CD4-positive, alpha-beta T cell treated with Interferon alpha-2 for 1 hour (primary cell): ENCODE measurements around the gene IHH.

Source experiments
- DNase-seq, 2 donors: peaks; one replicate each; pipeline ENCODE4 v3.0.0-alpha.2; 2020 to 2022

The IHH gene

DNA sequence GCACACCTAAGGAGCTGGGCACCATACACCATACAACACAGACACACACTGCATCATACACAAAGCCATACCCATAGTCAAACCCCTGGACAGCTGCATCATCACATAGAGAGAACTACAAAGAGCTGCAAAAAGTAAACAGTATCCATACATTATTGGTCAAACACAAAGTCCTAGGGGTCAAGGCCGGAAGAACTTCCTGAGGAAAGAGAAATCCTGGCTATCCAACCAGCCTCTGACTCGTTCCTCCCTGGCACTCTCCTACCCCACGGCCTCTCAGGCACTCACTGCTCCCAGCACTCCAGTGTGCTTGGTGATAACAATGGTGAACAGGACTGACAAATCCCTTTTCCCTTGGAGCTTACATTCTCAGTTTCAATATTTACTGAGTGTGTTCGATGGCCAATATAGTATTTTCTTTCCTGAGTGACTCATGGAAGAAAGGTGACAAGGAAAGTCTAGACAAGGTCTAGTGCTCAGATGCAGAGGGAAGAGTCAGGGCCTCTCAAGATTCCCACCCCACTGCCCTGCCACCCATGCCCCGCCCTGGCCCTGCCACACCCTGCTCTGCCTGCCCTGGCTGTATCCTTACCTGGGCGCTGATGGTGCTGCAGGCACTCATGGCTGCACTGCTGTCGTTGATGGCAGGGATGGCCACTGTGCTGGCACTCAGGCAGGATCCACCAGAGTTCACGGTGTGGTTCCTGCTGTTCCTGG lies 22.8 kb downstream of the IHH start:
- DNase-seq, result no peak

DNA sequence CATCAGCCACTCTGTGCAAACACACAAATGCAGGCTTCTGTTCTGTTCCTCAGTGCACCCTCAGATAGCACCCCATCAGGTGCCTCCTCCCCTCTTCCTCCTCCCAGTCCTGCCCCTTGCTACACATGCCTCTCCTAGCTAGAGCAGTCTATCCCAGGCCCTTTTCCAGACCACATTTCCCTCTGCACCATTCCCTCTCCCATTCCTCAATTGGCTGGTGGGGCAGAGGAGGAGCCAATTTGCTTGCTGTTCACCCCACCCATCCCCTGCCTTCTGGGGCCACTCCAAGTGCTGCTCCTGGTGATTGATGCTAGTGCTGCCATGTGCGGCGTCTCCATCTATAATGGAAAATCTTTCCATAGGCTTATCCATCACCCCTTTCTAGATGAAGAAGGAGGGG lies 24.8 kb downstream of the IHH start:
- no peak for DNase-seq

GRCh38 chr2:219034823-219035222 lies 25.9 kb downstream of the IHH start:
- DNase-seq, result no peak

DNA sequence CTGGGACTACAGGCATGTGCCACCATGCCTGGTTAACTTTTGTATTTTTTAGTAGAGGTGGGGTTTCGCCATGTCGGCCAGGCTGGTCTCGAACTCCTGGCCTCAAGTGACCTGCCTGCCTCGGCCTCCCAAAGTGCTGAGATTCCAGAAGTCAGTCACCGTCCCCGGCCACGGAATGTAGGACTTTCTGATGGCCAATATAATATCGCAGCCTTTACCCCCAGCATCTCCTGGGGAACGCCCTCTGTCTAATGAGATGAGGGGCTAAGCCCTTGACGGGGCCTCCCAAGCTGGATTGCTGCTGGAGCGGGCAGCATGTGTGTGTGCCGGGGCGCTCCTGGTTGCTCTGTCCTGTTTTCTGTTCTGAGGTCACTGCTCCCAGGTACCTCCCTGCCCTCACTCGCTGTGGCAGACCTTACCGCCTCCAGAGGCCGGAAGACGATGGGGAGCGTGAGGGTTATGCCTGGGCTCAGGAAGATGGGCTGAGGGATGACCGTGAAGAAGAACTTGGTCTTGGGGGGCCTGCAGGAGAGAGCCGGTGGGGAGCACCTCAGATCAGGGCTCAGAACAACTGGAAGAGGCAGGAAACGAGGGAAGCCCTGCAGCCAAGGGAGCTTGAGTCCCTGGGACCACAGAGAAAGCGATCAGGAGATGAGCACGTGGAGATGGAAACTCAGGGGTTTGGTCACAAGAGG lies 28.5 kb downstream of the IHH start:
- no peak for DNase-seq

GRCh38 chr2:219031005-219031738 lies 29.5 kb downstream of the IHH start:
- no peak for DNase-seq

DNA sequence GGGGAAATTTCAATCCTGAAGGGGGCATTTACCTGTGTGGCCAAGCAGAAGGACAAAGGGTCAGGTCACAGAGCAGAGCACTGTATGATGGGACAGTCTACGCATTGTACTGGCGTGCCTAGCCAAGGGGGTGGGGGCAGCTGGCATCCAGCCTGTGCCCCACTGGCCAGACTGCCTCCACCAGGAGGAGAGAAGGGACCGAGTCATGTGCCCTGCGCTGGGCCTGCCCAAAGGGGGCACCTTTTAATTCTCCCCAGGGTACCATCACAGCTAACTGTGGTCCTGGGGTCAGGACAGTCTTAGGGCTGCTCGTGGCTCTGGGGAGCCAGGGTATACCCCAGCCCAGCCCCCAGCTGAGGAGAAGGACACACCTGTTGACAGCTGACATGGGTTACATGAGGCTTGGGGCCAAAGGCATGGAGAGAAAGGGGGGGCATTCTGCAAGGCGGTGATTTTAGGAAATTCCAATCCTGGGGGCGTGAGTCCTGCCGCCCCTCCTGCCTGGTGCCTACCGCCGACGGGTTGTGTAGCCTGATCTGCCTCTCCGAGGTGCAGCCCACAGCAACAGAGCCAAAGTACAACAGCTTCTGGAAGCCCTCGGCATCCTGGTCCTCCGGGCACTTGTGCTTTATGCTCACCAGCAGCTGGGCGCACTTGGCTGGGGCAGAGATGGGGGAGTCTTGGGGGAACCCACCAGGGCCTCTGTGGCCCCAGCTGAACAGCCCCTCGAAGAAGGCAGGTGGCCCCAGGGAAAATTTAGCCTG lies 30.4 kb downstream of the IHH start:
- no peak for DNase-seq

GRCh38 chr2:219029829-219030165 lies 30.9 kb downstream of the IHH start:
- peak; percentile 68 to 75 for DNase-seq

DNA sequence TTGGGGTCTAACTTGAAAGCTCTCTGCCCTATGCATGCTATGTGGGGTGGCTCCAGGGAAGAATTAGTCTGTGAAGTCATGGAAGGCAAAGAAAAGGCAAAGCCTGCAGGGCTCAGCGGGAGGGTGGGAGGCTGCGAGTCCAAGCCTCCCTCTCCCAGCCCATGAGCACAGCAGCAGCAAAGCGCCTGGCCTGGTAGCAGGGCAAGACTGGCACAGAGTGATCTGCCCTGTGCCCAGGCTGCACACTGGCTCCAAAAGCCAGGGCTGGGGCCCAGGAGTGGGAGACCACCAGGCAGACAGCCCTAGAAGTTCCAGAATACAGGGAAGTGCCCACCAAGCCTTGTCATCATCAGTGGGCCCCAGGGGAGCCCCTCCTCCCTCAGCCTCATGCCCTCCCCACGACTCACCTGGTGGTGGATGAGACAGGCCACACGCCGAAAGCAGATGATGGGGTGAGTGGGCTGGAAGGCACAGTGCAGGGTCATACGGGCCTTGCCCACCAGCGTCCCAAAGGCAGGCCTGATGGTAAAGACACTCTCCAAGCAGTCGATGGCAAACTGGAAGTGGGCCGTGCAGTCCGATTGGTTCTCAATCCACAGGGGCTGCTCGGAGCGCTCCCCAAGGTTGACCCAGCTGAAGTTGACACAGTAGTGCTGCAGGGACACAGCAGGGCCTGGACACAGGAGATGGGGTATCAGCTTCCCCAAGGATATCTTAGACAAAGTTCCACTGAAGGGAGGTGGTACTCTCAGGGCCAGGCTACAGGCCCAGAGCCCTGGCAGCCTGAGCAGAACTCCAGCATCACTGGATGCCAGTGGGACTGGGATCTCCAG lies 31.5 kb downstream of the IHH start:
- no peak for DNase-seq

DNA sequence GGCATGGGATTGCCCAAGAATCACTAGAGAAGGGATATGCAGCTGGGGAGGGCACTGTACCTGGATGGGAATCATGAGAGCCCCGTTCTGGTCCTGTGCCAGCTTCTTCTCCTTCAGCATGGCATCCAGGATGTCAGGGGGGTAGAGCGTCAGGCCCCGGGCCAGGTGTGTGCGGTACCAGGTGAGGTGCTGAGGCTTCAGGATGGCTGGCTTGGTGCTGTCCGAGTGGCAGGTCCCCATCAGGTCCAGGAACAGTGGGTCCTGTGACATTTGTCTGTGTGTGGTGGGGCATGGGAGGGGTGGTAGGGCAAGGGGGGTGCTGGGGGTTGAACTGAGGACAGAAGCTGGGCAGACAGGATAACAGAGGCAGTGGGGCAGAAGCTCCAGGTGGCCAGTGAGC lies 32.6 kb downstream of the IHH start:
- DNase-seq, result no peak

DNA sequence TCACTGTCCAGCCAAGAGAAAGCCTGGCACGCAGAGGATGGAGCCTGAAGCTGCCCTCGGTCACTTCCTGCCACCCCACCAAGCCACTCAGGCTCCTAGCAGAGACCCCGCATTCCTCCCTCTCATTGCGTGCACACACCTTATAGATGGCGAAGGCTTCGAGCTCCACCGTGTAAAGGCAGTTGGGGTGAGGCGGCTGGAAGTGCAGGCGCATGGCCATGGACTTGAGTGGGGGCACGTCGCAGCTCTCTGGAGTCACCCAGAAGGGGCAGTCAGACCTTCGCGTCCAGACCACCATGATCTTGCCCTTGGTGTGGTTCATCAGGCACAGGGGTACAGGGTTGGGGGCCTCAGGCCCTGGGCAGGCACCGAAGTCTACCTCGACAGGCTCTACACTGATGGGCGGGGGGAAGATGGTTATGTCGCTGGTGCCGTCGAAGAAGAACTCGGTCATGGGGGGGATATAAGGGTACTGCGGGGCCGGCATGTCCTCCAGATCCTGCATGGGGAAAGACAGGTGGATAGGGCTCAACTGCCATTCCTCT lies 33.1 kb downstream of the IHH start:
- no peak for DNase-seq

GRCh38 chr2:219026946-219027345 lies 33.8 kb downstream of the IHH start:
- DNase-seq, result no peak

DNA sequence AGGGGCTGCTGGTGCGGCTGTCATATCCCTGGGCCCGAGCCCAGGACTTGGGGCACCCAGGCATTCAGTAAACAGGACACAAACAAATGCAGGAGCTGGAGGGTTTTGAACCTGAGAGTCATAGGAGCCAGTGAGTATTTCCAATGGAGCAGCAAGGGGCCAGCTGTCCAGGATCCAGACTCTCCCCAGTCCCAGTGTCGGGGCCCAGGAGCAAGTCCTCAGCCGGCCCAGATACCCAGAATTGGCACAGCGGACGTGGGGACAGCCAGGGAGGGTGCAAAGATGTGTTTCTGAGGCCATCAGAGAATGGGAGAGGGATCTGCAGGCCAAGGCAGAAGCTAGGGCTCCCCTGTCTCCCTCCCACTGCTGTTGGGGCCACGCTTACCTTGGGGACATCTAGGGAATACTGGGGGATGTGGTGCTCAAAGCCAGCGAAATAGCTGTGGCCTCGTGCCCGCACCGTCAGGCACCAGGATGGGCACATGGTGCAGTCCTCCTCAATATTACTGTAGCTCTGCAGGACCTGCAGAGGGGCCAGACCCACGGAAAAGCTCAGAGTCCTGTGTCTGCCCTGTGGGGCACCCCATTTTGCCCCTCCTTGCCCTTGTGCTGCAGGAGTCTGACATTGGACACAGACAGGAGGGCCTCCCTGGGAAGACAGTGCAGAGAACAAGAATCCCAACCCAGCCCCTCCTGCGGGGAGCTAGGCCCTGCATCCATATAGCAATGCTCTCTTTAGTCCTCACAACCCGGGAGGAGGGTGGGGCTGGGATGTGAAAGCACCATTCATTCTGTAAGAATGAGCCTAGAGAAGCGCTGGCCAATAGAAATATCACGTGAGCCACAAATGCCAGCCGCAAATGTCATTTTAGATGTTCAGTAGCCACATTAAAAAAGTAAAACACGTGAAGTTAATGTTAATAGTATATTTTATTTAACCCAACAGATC lies 34.8 kb downstream of the IHH start:
- DNase-seq, result no peak

DNA sequence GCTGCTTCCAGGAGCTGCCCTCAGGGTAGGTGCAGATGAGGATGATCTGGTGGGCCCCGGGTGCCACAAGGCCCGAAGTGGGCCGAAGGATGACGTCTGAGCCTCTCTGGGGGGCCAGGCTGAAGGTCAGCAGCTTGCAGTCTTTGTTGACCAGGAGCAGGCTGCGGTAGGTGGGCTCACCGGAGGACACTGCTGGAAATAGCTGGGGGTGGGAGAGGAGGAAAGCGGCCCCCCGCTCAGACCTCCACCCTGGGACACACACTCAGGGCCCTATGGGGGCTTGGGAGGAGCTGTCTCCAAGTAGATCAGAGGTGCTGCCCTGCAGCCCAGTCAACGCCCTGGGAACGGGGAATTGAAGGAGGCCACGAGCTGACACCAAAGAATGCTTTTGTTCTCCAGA lies 36.7 kb downstream of the IHH start:
- DNase-seq, result no peak

DNA sequence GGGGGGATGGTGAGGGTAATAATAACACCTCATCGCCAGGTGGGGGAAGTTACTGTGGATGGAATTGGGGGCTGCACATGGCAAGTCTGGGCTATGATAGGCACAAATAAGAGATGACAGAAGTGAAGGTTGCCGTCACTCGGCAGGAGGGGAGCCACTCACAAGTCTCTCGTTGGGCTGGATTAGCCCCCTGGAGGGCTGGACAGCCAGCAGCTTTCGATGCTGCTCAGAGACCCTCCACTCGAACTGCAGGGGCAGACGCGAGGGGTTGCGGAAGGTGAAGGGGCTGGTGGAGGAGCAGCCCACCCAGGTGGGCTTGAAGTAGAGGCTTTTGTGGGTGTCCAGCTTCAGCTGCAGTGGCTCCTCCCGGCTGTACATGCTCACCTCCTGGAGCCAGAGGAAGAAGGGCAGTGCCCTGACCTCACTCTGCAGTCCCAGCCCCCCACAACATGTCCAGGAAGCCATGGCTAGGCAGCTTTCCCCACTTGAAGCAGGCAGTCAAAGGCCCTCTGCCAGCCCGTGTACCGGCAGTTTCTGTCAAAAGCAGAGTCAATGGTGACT lies 37.6 kb downstream of the IHH start:
- DNase-seq, result no peak

GRCh38 chr2:219022616-219023015 lies 38.1 kb downstream of the IHH start:
- no peak for DNase-seq

DNA sequence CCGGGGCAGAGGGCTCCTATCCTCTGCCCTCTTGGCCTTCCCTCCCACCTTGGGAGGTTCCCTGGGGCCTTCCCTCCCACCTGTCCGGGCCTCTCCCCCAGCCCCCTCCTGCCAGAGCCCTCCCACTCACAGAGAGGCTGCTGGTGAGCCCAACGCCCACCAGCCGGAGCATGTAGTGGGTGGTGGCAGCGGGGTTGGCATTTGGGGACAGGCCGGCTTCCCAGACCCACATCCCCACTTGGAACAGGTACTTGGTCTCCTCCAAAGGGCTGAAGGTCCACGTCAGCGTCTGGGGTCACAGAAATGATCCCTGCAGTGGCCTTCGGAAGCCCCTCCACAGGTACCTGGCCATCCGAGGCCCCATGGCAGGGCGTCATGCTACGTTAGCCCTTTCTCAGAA lies 38.7 kb downstream of the IHH start:
- no peak for DNase-seq

- no peak for DNase-seq
Observed at GRCh38 chr2:219021591-219021990, 39.1 kb downstream of the IHH start.

DNA sequence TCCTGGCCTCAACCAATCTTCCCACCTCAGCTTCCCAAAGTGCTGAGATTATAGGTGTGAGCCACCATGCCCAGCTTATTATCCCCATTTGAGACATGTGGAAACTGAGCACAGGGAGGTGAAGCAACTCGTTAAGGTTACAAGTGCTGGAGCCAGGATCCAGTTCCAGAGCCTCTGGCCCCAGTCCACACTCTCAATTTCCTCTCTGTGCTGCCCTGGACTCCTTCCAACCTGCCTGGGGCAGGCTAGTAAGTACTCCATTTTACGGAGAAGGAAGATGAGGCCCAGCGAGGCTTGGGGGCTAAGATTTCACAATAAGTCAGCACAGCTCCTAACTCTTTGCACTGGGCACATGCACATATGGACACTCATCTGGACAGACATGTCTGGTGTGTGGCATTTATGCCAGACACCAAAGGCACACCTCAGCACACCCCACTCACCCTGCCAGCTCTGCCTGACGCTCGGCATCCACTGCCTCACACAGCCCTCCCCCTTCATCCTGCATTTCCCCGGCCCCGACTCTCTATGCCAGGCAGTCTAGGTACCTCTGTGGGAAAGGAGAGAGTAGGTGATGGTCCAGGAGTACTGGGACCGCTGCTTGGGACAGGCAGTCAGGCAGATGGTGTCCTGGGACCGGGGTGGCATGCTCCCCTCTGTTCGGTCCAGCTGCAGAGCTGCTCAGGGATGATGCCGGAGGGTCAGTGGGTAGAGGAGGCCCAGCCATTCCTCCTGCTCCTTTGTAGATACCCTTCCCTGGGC lies 39.9 kb downstream of the IHH start:
- no peak for DNase-seq

DNA sequence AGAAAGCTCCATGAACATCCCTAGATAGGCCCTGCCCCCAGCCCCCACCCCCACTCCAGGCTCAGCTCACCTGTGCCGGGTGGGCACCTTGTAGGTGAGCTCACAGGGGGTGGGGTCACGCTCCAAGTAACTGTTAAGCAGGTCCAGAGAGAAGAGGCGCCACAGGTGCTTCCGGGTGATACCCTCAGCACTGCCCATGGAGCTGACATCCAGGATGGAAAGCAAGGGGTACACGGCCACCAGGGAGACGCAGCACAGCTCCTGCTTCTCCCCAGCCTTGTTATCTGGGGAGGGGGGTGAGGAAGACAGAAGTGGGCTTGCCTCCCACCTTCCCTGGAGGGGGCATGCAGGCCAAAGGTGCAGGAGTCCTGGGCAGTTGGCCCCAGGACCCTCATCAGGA lies 41.3 kb downstream of the IHH start:
- no peak for DNase-seq

GRCh38 chr2:219018726-219019125 lies 42.0 kb downstream of the IHH start:
- no peak for DNase-seq
